Left lung (tissue), 10 donors: ENCODE data around the gene NARS2. TPM values are rescaled to one million over a fixed set of nuclear protein-coding genes. Genes with fewer than 3 reads are reported as not detected.
"Not testable (repeated sequence)": the region's sequence is repeated elsewhere in the genome, so short reads cannot be mapped to it uniquely, and the experiment has no call there.

Experiments used
- ATAC-seq: fragments of 200-7000 bp; cut with Tn5 transposase; one replicate; pipeline ENCODE4 v1.9.1; 2020; ENCODE audit warnings: moderate library complexity
- DNase-seq, 4 donors: peaks; one replicate each; pipeline ENCODE4 v3.0.0-alpha.2; 2013 to 2020
- H3K27ac ChIP-seq, 2 donors: fragments of 200-600 bp; sonication (generic) in 1 of 2; one replicate each; pipeline versions ENCODE4 v1.5.0 to v1.8.0; 2020 to 2021
- H3K27me3 ChIP-seq, 2 donors: fragments of 200-600 bp; sonication (generic) in 1 of 2; one replicate each; pipeline versions ENCODE4 v1.5.0 to v1.8.0; 2020 to 2021
- H3K36me3 ChIP-seq, 2 donors: fragments of 200-600 bp; sonication (generic) in 1 of 2; one replicate each; pipeline versions ENCODE4 v1.5.0 to v1.8.0; 2020 to 2021
- H3K4me1 ChIP-seq, 2 donors: fragments of 200-600 bp; one replicate each; pipeline ENCODE4 v1.8.0; 2021
- H3K4me3 ChIP-seq, 2 donors: fragments of 200-600 bp; sonication (generic) in 1 of 2; one replicate each; pipeline versions ENCODE4 v1.5.0 to v1.8.0; 2020 to 2021; ENCODE audit warnings: mild to moderate bottlenecking in 1 of 2
- H3K9me3 ChIP-seq, 2 donors: fragments of 200-600 bp; sonication (generic) in 1 of 2; one replicate each; pipeline versions ENCODE4 v1.5.0 to v1.8.0; 2020 to 2021
- CTCF ChIP-seq, 2 donors: fragments of 200-600 bp; sonication (generic) in 1 of 2; IDR thresholded peaks; one replicate each; pipeline versions ENCODE4 v1.5.0 to v1.8.0; 2021; ENCODE audit warnings: antibody characterized with exemption in 2 of 2
- intact Hi-C, 2 donors: fragments of 100-400 bp; cut with DNase I; formaldehyde crosslinking; loops; one replicate each; pipeline versions ENCODE4 v1.11.2 to v1.14.2; 2022
- polyA plus RNA-seq, 6 donors: library from polyadenylated mRNA; unstranded; fragments of 120-200 nt; gene quantifications; one replicate each; pipeline ENCODE4 v1.2.1, GENCODE V29; 2013; ENCODE audit not compliant: insufficient read length in 6 of 6
- total RNA-seq, 2 donors: library from RNA; stranded (reverse); fragmentation: NEBNext Ultra II Directional; extraction: Animal tissue kit (Norgen Biotek cat#: 25700); gene quantifications; one replicate each; pipeline ENCODE4 v1.2.1, GENCODE V29; 2021
- donor health status: DM: no; HTN: yes; CAD: no.
- donor health status: DM: no; HTN: no; CAD: no.

Gene NARS2
- total and polyA plus RNA-seq, 8 donors: 14.9 to 35.5 (median 28.4) TPM

GRCh38 chr11:78567209-78567608 lies 7.5 kb downstream of the NARS2 start:
- intact Hi-C loops: loop anchor here in 1 of 2 donors (10.0 kb wide), 2 partner anchors 152 to 342 kb away; partner anchors contain the start of gene GAB2
- Histone ChIP-seq H3K4me3 (no peak overlapping the region), H3K27me3 (no peaks in the 10 kb centered on the region), H3K27ac (no peak overlapping the region), H3K9me3 (no peaks in the 10 kb centered on the region), H3K4me1 (peaks cover 6 to 17% of the 10 kb centered on the region in 2 donors), H3K36me3 (peaks cover 0 to 44% of the 10 kb centered on the region in 2 donors)
- ATAC-seq (no peak), DNase-seq (no peak)
- no peak for TF ChIP-seq CTCF (IDR thresholded peaks at IDR 0.05)

GRCh38 chr11:78564490-78565467 lies 9.9 kb downstream of the NARS2 start:
- H3K36me3 ChIP-seq: peaks cover 0 to 30% of the 10 kb centered on the region in 2 donors
- peak in 2 of 4 donors; percentile 59 to 72 for DNase-seq
- H3K4me3 ChIP-seq: no peak overlapping the region
- H3K9me3 ChIP-seq: no peaks in the 10 kb centered on the region
- peaks cover 21 to 40% of the 10 kb centered on the region in 2 donors for H3K4me1 ChIP-seq
- peak; percentile 70 for ATAC-seq
- intact Hi-C loops: loop anchor here in 1 of 2 donors (10.0 kb wide), 2 partner anchors 150 to 340 kb away; partner anchors contain the start of gene GAB2
- H3K27ac ChIP-seq: no peak overlapping the region
- H3K27me3 ChIP-seq: no peaks in the 10 kb centered on the region
- TF ChIP-seq CTCF (IDR thresholded peaks at IDR 0.05): peak; percentile 60 to 71

- not testable (repeated sequence) for DNase-seq, ATAC-seq, H3K4me3 ChIP-seq, H3K9me3 ChIP-seq, H3K27me3 ChIP-seq, H3K27ac ChIP-seq
- Histone ChIP-seq H3K36me3 (peaks cover 0 to 27% of the 10 kb centered on the region in 2 donors), H3K4me1 (peaks cover 21 to 40% of the 10 kb centered on the region in 2 donors)
- intact Hi-C loops: loop anchor here in 1 of 2 donors (10.0 kb wide), 2 partner anchors 149 to 339 kb away; partner anchors contain the start of gene GAB2
Observed at GRCh38 chr11:78564037-78564436, 10.6 kb downstream of the NARS2 start.

GRCh38 chr11:78563090-78563489 lies 11.6 kb downstream of the NARS2 start:
- H3K27ac ChIP-seq: peak overlapping the region; percentile 75 to 79
- H3K4me1 ChIP-seq: peaks cover 21 to 40% of the 10 kb centered on the region in 2 donors
- intact Hi-C loops: loop anchor here in 1 of 2 donors (10.0 kb wide), 2 partner anchors 148 to 338 kb away; partner anchors contain the start of gene GAB2
- H3K36me3 ChIP-seq: peaks cover 0 to 22% of the 10 kb centered on the region in 2 donors
- not testable (repeated sequence) for H3K9me3 ChIP-seq, H3K4me3 ChIP-seq, DNase-seq, ATAC-seq, H3K27me3 ChIP-seq

- Histone ChIP-seq H3K4me1 (peaks cover 21 to 40% of the 10 kb centered on the region in 2 donors), H3K4me3 (no peak overlapping the region), H3K9me3 (no peaks in the 10 kb centered on the region), H3K36me3 (peaks cover 0 to 15% of the 10 kb centered on the region in 2 donors), H3K27ac (peak overlapping the region; percentile 75 to 79), H3K27me3 (no peaks in the 10 kb centered on the region)
- DNase-seq (no peak), ATAC-seq (peak; percentile 16)
- TF ChIP-seq CTCF (IDR thresholded peaks at IDR 0.05): no peak
- intact Hi-C loops: loop anchor here in 1 of 2 donors (10.0 kb wide), 2 partner anchors 148 to 338 kb away; partner anchors contain the start of gene GAB2
Observed at GRCh38 chr11:78562398-78562797, 12.3 kb downstream of the NARS2 start.
